Activated effector memory CD4-positive, alpha-beta T cell treated with Interleukin-2 at 50 U/mL for 16 hours (primary cell): ENCODE measurements around the gene JAM2.
A peak's percentile ranks its signal among the peaks of the same experiment; 100 is the strongest.

Experiments
- DNase-seq: peaks from one replicate; pipeline ENCODE4 v3.0.0-alpha.2; 2020

The JAM2 gene

DNA sequence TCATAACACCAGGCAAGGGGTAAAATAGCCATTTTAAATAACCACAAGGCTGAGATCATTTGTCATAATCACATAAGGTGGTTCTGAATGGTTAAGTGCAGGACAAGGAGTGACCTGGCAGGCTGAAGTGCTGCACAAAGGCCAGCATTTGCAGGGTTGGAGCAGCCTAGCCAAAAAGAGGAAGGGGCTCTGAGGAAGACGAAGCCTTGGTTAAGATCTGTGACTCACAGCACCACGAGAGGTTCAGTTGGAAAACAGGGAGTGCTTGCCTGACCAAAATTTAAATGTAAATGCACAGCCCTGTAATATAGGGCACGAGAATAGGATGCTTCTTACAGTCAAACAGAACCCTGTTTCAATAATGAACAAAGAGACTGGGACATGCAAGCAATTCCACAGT is 83.6 kb downstream of the JAM2 start:
- no peak for DNase-seq

DNA sequence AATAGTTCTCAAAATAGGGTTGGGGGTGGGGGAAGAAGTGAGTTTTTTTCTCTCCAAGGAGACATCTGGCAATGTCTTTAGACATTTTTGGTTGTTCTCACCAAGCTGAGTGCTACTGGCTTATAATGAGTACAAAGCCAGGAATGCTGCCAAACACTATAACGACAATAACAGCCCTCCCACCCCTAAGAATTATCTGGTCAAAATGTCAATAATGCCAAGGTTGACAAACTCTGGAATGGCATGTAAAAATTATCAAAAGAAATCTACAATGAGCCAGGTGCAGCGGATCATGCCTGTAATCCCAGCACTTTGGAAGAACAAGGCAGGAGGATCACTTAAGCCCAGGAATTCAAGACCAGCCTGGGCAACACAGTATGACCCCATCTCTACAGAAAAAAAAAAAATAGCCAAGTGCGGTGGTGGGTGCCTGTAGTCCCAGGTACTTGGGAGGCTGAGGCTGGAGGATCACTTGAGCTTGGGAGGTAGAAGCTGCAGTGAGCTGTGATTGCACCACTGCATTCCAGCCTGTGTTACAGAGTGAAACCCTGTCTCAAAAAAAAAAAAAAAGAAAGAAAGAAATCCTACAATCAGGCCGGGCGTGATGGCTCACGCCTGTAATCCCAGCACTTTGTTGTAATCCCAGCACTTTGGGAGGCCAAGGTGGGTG is 93.2 kb downstream of the JAM2 start:
- DNase-seq: no peak

DNA sequence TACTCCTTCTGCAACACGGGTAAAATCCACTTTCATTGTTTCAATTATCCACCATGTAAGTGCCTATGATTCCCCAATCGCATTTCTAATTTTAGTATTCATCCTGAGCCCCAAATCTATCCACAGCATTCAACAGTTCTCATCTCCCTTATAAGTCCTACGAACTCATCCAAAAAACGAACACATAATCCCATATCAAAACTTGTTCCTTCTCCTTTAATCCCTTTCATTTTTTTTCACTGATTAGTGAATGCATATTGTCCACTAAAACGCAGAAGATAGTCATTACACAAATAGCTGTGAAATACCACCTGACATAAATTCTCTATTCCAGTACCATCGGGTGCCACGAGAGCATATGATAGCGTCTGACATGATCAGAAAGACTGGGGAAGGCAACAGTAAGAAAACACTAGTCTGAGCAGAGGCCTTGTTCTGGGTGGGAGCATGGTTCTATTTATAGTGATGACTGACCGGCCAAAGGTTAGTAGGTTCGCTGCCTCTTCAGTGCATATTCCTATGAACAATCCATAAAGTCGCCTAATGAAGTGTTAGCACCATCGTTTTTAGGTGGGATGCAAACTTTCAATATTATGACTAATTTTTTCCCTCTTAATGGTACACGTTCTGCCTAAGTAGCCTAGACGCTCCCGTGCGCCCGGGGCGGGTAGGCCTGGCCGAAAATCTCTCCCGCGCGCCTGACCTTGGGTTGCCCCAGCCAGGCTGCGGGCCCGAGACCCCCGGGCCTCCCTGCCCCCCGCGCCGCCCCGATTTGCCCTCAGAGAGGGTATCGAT is 95.0 kb downstream of the JAM2 start:
- no peak for DNase-seq

DNA sequence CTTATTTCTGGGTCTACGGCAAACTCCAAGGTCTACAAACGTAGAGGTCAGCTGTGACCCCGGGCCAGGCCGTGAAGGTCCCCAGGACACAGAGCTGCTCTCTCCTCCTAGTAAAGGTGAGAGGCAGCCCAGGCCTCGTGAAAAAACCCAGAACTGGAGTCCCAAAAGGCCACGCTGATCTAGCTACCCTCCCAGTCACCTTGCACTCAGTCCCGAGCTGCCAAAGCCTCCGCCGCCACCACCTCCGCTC is 95.5 kb downstream of the JAM2 start:
- DNase-seq: no peak

DNA sequence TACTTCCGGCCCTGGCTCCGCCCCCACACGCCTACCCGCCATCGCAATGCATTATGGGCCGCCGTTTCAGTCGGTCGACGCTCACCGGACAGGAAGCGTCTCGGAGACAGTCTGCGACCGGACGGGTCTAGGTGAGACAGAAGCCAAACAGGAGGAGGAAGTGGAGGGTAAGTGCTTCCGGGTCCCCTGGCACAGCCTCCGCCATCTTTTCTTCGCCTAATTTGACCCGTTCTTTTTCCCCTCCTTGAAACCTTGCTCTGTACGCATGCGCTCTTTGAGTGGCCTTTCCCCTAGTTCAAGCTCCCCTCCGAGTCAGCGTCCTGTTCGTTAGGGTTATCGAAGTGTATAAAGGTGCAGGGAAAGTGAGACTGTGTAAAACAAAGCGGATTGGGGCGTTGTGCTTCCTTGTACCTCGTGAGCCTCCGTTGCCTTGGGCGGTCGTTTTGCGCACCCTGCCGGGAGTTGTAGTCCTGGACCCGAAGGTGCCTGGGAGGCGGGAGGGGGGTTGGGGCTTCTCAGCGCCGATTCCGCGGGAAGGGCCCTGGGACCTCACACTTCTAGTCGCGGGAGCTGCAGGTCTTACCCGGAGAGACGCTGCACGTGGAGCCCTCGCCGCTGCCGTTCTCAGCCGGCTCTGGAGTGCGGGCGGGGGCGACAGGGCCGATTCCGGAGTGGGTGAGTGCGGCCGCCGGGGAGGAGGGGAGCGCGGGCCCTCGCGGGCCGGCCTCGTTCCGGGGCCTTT is 96.0 kb downstream of the JAM2 start, which contains the start of the genes ATP5PF and GABPA:
Gene ATP5PF, minus strand, starts transcription at position 1 of the 742 bp plus-strand sequence. CDS start 5,110 bp downstream, outside the sequence.
Gene GABPA, plus strand, starts transcription at position 69 of the 742 bp plus-strand sequence. CDS start 6,627 bp downstream, outside the sequence.
- DNase-seq: peak; percentile 97

DNA sequence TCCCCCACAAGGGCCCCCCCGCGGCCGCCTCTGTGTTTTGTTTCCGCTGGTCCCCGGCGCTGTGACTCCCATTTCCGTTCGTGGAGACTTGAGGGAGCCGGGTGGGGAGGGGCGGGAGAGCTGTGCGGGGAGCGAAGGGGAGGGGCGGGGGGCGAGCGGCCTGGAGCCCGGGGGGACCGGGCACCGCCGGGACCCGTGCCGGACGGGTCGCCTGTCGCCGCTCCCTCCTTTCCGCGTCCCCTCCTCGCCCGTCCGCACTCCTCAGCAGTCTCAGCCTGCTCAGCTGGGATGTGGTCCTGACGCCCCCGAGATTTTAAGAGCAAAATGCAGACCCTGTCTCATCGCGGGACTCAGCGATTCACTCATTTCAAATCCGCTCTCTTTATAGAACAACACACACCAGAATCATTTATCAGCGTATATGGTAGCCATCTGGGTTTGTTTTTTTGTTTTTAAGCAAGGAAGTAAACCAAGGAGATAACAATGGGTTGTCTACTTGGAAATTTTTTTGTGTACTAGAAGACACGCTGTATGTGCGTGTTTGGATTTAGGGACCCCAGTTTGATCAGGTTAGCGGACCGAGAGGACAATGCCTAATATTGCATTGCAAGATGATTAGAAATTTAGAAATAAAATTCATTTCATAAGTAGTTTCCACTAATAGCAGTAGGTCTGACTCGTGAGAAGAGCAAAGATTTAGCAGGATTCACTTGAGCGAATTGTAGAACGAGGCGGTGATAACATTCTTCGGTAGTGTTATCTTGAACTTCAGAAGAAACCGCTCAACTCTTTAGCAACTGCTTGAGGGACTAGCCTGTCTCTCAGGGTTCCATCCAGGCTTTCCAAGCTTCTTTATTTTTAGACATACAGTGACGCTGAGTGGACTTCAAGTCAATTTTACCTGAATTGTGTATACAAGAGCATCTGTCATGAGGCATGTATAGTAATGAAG is 96.9 kb downstream of the JAM2 start:
- no peak for DNase-seq

DNA sequence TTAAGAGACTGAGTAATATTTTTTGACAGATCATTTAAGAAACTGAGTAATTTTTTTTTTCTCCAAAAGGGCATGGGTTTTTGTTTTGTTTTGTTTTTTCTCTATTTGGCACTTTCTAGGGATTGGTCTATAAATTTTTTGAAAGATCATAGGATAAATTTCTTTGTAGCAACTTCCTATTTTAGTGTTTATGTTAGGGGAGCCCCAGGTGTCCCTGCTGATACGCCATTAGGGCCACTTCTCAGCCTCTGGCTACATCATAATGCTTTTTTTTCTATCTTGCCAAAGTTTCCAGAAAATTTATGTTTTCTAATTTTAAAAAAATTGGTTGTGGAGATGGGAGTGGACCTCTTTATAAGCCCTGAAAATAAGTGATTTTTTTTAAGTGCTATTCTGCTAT is 98.4 kb downstream of the JAM2 start:
- no peak for DNase-seq

DNA sequence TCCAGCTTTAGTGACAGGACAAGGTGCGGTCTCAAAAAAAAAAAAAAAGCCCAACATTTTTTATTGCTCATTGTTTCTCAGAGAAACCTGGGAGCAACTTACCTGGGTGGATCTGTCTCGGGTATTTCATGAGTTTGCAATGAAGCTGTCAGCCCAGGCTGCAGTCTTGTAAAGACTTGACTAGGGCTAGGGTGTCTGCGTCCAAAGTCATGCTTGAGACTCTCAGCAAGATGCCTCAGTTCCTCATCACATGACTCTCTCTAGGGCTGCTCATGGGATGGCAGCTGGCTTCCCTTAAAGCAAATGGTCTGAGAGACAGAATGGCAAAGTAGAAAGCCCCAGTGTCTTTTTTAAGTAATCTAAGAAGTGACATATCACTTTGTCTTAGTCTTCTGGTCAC is 103.8 kb downstream of the JAM2 start:
- no peak for DNase-seq

DNA sequence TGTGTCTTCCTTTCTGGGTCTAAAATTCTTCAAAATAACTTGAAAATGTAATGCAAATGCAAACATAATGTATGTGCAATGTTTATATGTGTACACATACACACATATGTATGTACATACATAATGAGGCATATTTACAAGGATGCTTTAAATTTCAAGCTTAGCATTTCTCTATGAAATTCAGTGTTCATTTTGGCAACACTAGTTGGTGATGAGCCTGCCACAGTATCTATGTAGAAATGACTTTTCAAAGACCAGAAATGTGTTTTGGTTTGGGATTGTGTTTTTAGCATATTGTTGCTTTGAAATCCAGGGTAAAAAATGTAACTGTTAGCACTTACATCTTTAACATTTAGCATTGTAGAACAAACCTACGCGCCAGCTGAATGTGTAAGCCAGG is 105.8 kb downstream of the JAM2 start:
- DNase-seq: no peak

DNA sequence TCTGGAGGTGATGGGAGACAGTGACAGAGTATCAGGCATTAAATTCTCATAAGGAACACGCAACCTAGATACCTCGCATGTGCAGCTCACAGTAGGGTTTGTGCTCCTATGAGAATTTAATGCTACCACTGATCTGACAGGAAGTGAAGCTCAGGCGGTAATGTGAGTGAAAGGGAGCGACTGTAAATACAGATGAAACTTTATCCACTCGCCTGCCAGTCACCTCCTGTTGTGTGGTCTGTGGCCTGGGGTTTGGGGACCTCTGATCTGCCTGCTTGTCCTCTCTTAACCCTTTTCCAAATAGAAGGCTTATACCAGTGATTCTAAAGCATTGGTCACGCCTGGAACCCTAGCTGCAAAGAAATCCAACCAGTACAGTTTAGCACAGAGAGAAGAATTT is 111.0 kb downstream of the JAM2 start:
- DNase-seq: no peak

DNA sequence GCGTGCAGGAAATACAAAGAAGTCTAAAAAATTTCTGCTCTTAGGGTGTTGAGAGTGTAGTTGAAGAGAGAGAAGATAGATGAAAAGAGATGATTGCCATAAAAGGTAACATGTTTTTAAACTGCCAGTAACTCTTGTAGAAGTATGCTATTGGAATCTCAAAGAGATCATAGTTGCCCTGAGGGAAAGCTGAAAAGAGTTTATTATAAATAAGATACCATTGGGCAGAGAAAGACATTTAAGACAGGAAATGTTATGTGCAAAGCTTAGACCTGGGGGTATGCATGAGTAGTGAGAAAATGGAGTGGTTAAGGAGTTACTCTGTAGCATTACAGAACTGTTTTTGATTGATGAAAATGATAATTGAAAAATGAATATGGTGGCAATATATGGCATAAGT is 113.4 kb downstream of the JAM2 start:
- no peak for DNase-seq

DNA sequence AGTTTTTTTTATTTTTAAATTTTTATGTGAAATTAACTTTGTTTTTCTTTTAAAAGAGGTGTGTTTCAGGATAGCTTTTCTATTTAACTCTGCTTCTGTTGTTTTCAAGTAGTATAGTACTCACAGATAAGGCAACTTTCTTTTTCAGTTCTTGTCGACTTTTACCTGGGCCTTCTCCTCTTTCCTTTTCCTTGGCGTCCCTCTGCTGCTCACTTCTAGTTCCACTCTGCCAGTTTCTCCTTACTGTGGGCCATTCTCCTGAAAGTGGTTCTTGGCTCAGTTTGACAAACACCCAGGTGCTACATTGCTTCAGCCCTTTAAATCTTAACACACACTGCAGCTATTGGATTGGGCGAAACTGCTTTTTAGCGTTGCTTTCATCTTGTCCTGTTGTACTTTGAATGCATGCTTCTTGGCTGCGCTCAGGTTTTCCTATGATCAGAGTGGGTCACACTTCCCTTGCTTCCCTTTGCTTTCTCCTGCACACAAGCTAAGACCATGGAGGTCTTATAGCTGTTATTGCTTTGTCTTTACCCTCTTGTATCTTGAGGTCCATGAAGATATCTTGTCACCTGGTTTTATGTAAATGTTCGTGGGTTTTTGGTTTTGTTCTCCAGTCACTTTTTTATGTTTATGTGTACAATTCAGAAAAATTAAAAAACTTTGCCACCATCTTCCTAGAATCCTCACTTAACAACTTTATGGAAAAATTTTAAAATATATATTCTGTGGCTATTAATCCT is 117.3 kb downstream of the JAM2 start:
- DNase-seq: no peak

DNA sequence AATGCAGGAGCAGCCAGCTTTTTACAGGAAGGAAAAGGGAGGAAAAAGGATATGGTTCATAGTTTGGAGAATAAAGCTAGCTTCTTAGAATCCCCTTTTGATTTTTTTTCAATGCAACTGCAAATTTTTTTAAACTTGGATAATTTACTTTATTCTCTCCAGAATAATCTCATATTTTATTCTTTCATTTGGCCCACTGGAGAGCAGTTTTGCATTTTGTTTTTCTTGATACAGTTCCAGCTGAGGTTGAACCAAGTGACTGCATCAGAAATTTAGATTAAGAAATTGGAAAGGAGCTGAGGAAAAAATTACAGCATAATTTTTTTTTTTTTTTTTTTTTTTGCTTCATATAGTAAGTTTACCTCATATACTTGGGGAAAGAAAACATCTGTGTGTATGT is 118.5 kb downstream of the JAM2 start:
- no peak for DNase-seq

DNA sequence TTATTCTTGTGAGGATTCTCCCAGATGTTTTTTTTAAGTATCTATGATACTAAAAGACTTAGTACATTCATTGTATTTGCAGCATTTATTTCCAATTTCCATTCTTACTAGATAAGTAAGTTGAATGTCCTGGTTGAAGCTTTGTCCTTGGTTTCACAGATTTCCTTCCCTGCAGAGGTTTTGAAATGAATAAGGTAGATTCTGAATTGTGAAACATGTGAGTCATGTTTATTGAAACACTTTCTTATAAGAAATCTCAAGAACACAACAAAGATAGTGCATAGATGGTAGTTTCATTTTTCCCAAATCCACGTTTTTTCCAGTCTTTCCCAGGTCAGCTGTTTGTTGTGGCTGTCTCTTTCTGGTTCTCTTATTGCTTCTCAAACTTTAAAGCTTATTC is 120.5 kb downstream of the JAM2 start:
- no peak for DNase-seq

DNA sequence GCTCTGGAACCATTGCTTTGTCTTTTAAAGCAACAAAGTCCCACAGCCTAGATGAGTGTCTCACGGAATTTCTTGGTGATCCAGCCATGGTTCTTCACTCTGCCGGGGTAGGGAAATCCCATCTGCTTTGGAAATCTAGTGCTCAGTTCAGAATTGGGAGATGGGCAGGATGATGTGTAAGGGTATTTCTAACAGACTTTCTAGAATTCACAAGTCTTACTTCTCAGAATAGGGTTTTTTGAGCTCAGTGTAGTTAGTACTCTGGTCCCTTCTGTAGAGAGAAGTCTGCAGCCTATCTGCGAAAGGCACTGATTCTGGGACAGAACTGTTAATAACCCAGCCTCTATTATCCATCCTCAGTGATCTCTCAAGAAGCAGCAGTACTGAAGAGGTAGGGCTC is 121.0 kb downstream of the JAM2 start:
- DNase-seq: no peak

DNA sequence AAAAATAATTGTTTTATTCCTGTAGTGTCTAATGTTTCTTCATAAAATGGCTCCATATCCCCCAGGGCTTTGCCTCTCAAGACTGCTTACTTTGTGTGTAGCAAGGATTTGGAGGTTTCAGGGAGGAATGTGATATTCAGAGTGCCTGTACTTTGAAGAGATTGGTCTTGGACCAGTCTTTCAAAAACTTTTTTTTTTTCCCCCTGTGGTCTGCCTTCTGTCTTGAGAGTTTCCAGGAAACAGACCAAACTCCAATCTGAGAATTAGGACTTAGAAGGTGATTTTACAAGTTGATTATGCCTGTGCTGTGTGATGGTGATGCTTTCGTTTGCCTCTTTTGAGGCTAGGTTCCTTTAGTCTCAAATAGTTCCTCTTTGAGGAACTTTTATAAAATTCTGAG is 121.6 kb downstream of the JAM2 start:
- DNase-seq: no peak

DNA sequence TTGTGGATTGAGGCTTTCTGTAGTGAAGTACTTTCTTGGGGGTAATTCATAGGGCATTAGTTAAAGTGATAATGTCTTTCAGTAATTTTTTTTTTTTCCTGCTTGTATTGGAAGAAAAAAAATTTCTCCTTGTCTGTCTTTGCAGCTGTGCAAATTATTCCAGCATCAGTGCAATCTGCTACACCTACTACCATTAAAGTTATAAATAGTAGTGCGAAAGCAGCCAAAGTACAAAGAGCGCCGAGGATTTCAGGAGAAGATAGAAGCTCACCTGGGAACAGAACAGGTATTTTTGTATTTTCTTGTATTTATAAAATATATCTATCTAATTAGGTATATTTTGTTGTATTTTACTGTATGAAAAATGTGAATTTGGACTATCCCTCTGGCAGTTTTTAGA is 125.0 kb downstream of the JAM2 start:
- no peak for DNase-seq
